ENCODE results near the gene MYZAP.

The MYZAP gene

GRCh38 chr15:57563416-57563815, 28.3 kb upstream of the MYZAP start:
- DNase-seq = no peak

- no peak for DNase-seq
Observed at GRCh38 chr15:57565311-57565710, 26.4 kb upstream of the MYZAP start.

GRCh38 chr15:57566834-57567233, 24.9 kb upstream of the MYZAP start:
- DNase-seq = no peak

GRCh38 chr15:57567891-57568290, 23.8 kb upstream of the MYZAP start:
- DNase-seq = no peak

GRCh38 chr15:57568299-57568698, 23.4 kb upstream of the MYZAP start:
- DNase-seq = no peak

GRCh38 chr15:57570340-57570739, 21.4 kb upstream of the MYZAP start:
- no peak for DNase-seq

- DNase-seq = no peak
Observed at GRCh38 chr15:57570994-57571393, 20.7 kb upstream of the MYZAP start.

- no peak for DNase-seq
Observed at GRCh38 chr15:57571725-57572124, 20.0 kb upstream of the MYZAP start.

- no peak for DNase-seq
Observed at GRCh38 chr15:57572468-57572867, 19.2 kb upstream of the MYZAP start.

GRCh38 chr15:57573151-57573550, 18.6 kb upstream of the MYZAP start:
- no peak for DNase-seq

- DNase-seq = no peak
Observed at GRCh38 chr15:57575363-57575762, 16.3 kb upstream of the MYZAP start.

GRCh38 chr15:57578288-57578900, 13.3 kb upstream of the MYZAP start:
- no peak for DNase-seq

- no peak for DNase-seq
Observed at GRCh38 chr15:57580428-57580827, 11.3 kb upstream of the MYZAP start.

- no peak for DNase-seq
Observed at GRCh38 chr15:57580866-57581265, 10.8 kb upstream of the MYZAP start.

GRCh38 chr15:57582090-57582489, 9.6 kb upstream of the MYZAP start:
- no peak for DNase-seq

GRCh38 chr15:57583282-57583681, 8.4 kb upstream of the MYZAP start:
- DNase-seq = no peak

GRCh38 chr15:57583720-57584119, 8.0 kb upstream of the MYZAP start:
- DNase-seq = no peak

GRCh38 chr15:57586661-57587424, 4.9 kb upstream of the MYZAP start:
- DNase-seq = no peak

GRCh38 chr15:57589281-57589680, 2.4 kb upstream of the MYZAP start:
- DNase-seq = no peak

GRCh38 chr15:57589754-57590153, 1.9 kb upstream of the MYZAP start:
- no peak for DNase-seq

GRCh38 chr15:57591237-57591821, 375 bp upstream of the MYZAP start:
- DNase-seq = no peak

GRCh38 chr15:57592426-57592825, 722 bp downstream of the MYZAP start:
- no peak for DNase-seq

GRCh38 chr15:57592836-57593420, 1.2 kb downstream of the MYZAP start:
- no peak for DNase-seq

- no peak for DNase-seq
Observed at GRCh38 chr15:57594479-57594878, 2.8 kb downstream of the MYZAP start.

All from NCI-H187 (cell line).